DMS114 treated with DMSO at 0.1 percent for 48 hours (cell line): Measurements from ENCODE around the gene TDRD3.

Experiments used
- DNase-seq: peaks from one replicate; lab custom pipeline; 2025; ENCODE audit not compliant: unreplicated experiment; lab: John Stamatoyannopoulos, UW

The TDRD3 gene

DNA sequence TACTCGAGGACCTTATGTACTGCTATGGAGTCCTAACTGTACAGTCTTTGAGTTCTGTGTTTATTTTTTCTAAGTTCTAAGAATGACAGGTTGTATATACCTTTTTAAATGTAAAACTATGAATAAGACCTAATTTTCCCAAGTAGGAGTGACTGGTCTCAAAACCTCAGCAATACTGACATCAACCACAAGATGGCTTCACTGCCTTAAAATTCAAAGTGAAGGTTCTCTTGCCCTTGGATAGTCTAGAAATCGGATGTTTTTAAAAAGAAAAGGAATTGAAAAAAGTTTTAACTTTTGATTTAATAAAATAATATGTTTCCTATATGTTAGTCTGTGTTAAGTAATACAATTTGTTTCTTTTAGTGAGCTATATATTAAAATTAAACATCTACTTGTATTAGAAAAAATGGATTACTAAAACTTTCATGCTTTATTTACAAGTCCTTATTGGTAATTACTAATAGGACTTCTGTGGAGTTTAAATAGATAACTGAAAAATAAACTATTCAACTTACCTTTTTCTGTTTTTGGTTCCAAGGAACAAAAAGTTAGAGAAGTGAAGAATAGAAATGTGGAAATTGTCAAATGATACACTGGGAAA is 52.0 kb downstream of the TDRD3 start:
- peak; percentile 41 for DNase-seq

DNA sequence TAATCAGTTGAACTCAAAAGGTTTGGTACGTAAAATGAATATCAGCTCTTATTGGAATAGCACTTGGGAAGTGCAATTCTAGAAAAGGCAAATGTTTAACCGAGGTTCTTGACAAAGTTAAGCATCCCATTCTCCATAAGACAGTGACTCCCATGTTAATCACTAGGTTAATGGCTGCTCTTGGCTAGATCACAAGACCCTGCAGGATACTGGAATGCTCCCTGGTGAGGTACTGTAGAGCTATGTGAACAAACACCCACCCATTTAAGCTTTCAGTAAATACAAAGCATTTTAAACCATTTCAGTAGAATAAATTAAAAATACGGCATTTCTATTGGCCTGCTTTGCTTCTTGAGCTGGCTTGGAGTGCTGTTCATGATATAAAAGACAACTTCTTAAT is 56.5 kb downstream of the TDRD3 start:
- no peak for DNase-seq

- DNase-seq, result no peak
These were observed 57.4 kb downstream of the TDRD3 start for GRCh38 chr13:60454425-60454824.

DNA sequence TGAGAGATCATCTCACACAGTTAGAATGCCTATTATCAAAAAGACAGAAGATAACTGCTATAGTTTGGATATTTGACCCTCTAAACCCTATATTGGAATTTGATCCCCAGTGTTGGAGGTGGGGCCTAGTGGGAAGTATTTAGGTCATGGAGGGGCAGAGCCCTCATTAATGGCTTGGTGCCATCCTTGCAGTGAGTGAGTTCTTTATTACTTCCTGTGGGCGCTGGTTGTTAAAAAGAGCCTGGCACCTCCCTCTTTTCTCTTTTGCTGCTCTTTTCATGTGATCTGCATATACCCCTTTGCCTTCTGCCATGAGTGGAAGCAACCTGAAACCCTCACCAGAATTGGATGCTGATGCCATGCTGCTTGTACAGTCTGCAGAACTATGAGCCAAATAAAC is 66.8 kb downstream of the TDRD3 start:
- no peak for DNase-seq

DNA sequence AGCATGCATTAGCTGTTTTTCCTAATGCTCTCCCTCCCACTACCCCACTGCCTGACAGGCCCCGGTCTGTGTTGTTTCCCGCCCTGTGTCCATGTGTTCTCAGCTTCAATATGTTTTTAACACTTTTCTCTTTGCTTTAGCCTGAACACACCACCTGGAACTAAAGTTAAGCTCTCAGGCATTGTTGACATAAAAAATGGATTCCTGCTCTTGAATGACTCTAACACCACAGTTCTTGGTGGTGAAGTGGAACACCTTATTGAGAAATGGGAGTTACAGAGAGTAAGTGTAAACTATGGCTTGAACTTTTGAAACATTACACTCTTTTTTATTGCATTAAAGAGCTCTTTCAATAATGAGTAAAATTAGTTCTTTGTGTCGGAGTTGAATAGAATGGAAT is 70.1 kb downstream of the TDRD3 start:
- DNase-seq, result no peak

DNA sequence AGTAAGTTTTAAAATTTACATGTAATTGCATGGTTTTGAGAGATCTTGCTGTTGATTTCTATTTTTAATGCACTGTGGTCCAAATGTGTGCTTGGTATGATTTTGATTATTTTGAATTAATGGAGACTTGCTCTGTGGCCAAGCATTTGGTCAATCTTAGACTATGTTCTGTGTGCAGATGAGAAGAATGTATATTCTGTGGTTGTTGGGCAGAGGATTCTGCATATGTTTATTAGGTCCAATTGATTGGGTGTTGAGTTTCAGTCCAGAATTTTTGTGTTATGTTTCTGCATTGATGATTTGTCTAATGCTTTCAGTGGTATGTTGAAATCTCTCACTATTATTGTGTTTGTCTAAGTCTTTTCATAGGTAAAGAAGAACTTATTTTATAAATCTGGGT is 82.3 kb downstream of the TDRD3 start:
- DNase-seq, result no peak

DNA sequence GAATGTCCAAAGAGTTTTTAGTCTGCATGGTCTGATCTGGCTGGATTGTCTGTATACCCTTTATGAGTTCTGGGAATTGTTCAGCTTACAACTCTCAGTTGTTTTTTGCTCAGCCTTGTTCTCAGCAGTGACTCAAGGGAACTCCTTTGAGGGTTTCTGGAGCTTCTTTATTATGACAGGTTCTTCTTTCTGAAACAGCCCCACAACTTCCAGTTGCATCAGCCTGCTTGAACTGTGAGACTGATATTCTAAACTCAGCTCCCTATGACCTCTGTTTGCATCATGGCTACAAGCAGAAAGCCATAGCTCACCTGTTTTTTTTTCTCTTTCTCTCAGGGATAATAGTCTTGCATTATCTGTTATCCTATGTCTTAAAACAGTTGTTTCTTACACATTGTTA is 85.0 kb downstream of the TDRD3 start:
- DNase-seq, result no peak

GRCh38 chr13:60484865-60485264 is 87.8 kb downstream of the TDRD3 start:
- DNase-seq, result no peak

DNA sequence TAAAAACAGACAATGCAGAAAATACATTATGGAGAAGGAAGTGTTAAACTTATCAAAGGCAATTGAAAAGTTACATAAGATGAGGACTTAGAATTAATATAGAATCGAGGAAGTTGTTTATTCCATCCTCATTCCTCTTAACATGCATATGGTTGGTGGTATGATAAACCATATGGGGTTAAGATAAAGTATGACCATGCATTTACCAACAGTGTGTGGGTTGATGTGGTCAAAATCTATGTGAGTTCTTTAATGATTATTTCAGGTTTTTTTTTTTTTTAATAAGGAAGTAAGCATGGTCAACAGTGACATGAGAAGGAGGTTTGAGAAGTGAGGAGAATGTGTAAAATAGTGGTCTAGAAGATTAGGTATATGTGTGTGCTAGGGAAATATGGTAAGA is 94.5 kb downstream of the TDRD3 start:
- DNase-seq, result no peak

GRCh38 chr13:60492187-60492586 is 95.2 kb downstream of the TDRD3 start:
- no peak for DNase-seq

DNA sequence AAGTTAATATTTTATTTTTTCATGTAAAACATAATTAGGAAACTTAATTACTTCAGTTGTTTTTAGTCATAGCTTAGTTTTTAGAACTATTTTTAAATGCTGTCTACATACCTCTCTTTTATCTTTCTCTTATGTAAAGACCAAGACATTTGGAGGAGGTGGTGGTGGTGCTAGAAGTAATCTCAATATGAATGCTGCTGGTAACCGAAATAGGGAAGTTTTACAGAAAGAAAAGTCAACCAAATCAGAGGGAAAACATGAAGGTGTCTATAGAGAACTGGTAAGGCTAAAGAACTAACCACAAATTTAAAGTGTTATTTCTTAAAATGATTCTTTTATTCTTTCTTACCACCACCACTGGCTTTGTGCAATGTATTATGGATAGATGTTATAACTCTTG is 97.3 kb downstream of the TDRD3 start:
- no peak for DNase-seq

GRCh38 chr13:60501236-60501635 is 104.2 kb downstream of the TDRD3 start:
- no peak for DNase-seq

DNA sequence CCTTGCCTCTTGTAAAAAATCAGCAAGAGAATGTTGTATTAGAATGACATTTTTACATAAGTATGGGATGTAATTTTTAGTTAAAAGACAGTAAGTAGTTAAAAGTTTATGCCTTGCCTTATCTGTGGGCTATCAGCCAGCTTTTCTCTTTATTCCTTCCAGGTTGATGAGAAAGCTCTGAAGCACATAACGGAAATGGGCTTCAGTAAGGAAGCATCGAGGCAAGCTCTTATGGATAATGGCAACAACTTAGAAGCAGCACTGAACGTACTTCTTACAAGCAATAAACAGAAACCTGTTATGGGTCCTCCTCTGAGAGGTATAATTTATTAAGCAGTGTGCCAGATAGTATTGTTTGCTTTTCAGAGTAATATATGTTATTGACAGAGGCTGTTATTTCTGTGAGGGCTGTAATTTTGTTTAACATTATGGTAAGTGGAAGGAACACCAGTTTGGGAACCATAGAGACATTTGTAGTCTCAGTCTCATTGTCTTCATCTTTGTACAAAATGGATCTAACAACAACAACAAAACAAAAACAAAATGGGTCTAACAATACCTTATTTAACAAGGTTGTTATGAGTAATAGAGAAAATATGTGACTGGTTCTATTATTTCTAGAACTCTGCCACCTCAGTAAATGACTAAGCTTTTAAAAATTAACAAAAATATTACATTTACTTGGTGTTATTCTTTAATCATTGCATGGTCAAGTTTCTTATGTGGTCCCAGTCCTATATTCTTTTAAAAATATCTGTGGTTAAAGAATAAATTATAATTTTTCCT is 112.8 kb downstream of the TDRD3 start:
- DNase-seq, result no peak

GRCh38 chr13:60511637-60512036 is 114.6 kb downstream of the TDRD3 start:
- no peak for DNase-seq

DNA sequence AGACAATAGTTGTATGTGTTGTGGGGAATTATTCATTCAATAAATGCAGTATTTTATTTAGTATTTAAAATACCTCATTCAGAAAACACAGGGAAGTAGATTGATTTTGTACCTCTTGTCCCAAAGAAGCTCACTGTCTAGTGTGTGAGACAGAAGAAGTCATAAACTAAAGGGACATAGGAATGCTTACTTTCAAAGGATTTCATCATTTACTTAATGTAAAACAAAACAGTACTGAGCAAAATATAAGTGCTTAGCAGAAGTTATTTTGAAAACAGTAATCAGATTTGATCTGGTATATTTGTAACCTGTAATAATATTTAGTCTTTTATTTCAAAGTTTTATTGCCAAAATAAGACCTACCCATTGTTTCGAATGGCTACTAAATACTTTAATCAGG is 117.9 kb downstream of the TDRD3 start:
- no peak for DNase-seq

- DNase-seq, result no peak
These were observed 122.5 kb downstream of the TDRD3 start for GRCh38 chr13:60519496-60519895.

- DNase-seq, result no peak
These were observed 124.0 kb downstream of the TDRD3 start for GRCh38 chr13:60520902-60521569.

GRCh38 chr13:60538566-60538965 is 141.5 kb downstream of the TDRD3 start:
- no peak for DNase-seq

DNA sequence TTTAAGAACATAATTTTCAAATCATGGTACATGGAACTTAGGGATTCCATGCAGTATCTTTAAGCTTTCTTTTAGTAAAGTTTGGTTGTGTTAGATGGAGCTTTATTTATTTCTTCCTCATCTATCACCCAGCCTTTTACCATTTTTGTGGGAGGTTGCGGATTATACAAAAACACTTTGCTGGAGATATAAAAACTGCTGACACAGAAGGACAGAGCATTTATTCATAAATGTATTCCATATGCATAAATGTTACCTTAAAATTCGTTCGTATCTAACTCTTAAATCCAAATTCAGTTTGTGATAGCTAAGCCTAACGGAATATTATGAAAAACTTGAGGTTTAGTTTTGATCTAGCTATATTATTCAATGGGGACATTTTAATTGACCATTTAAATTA is 143.3 kb downstream of the TDRD3 start:
- DNase-seq, result no peak

GRCh38 chr13:60562096-60562780 is 165.2 kb downstream of the TDRD3 start:
- no peak for DNase-seq

DNA sequence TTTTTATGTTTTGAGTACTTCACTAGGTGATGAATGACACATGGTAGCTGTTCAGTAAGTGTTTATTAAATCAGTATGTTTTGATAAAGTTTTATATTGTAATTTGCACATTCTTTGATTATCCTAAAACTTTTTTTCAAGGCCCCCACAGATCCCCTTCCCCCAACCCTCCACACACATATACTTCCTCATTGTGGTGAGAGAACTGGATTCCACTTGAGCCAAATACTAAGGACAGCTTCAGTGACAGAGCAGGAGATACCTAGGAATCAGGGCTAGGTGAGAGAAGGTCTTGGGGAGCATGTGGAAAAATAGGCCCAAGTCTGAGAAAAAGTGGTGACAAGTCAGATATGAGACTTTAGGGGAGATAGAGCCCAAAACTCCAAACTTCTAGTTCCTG is 174.6 kb downstream of the TDRD3 start:
- DNase-seq, result no peak
